SIG-M5 treated with dmso at 0.1 percent for 504 hours (cell line): ENCODE measurements around the gene GJA8.
"Not testable (repeated sequence)": the region's sequence is repeated elsewhere in the genome, so short reads cannot be mapped to it uniquely, and the experiment has no call there.

Experiments
- DNase-seq: peaks from one replicate; lab custom pipeline; 2025; ENCODE audit not compliant: unreplicated experiment; lab: John Stamatoyannopoulos, UW

GJA8 gene

GRCh38 chr1:147927215-147927614 is 24.6 kb downstream of the GJA8 start:
- DNase-seq, result not testable (repeated sequence)

DNA sequence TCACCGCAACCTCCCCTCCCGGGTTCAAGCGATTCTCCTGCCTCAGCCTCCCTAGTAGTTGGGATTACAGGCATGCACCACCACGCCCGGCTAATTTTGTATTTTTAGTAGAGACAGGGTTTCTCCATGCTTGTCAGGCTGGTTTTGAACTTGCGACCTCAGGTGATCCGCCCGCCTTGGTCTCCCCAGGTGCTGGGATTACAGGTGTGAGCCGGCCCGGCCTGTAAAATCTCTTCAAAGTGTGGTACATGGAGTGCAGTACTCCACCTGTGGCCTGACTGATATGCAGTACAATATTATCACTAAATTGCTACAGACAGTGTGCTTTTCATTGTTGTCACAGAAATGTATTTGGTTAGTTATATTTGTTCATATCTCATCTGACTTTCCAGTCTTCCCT is 25.1 kb downstream of the GJA8 start:
- DNase-seq, result not testable (repeated sequence)

GRCh38 chr1:147928236-147929132 is 25.9 kb downstream of the GJA8 start, which contains the start of gene GPR89B:
TSS of gene GPR89B (plus strand) at chr1:147928420. CDS start at chr1:147928537, 117 bp downstream.
- peak; percentile 91 for DNase-seq

DNA sequence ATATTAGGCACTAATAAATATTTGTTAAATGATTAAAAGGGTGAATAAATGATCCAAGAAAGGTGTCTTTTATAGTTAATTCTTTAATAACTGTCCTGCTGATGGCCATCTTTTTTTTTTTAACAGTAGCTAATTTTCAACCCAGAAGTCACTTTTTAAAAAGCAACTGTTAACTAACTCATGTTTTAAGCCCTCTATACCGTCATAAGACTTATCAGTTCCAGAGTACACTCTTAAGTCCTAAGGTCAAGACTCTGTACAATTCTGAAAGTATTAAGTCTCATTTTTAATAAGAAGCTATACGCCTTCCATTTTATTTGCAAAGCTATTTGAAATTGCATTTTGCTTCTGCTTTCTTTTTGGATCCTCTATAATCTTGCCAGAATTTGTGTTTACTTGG is 28.5 kb downstream of the GJA8 start:
- DNase-seq, result not testable (repeated sequence)

- not testable (repeated sequence) for DNase-seq
Measured at GRCh38 chr1:147935296-147935695, 32.7 kb downstream of the GJA8 start.

DNA sequence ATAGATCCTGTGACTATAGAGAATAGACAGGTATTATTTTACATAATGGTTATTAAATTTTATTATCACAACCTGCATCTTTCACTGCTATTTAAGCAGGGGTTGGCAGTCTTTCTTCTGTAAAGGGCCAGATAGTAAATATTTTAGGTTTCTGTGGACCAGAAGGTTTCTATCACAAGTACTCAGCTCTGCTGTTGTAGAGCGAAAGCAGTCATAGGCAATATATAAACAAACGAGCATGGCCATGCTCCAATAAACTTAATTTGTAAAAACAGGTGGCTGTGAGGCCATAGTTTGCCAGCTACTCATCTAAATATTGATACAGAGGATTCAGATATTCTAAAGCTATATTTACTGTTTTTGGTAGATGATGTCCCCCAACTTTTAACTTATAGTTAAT is 37.9 kb downstream of the GJA8 start:
- not testable (repeated sequence) for DNase-seq

GRCh38 chr1:147942563-147942962 is 40.0 kb downstream of the GJA8 start:
- DNase-seq, result not testable (repeated sequence)

DNA sequence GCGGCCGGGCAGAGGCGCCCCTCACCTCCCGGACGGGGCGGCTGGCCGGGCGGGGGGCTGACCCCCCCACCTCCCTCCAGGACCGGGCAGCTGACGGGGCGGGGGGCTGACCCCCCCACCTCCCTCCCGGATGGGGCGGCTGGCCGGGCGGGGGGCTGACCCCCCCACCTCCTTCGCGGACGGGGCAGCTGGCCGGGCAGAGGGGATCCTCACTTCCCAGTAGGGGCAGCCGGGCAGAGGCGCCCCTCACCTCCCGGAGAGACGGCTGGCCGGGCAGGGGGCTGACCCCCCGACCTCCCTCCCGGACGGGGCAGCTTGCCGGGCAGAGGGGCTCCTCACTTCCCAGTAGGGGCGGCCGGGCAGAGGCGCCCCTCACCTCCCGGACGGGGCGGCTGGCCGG is 46.9 kb downstream of the GJA8 start:
- DNase-seq, result not testable (repeated sequence)
